Hypothalamus (tissue), 51 donors: Measurements from ENCODE around the gene LAMTOR2.

Experiments
- DNase-seq, 51 donors: peaks; one replicate each; lab custom pipeline; 2025; lab: John Stamatoyannopoulos, UW

LAMTOR2 gene

DNA sequence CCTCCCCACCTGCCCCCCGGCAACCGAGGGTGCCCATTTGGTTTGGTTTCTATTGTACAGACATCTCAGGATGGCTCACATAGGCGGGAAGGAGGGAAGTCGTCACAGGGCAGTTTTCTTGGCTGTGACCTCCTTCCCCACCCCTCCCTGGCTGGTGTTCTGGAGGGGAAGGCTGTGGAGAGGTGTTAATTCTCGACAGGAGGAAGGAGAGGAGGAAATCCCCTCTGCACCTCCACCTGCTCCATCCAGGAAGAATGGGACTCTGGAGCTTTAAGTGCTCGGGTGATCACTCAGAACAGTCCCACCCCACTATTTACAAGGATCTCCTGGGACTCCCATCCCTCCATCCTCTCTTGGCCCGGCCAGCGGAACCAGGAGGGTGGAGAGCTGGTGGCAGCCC, 20.1 kb downstream of the LAMTOR2 start:
- no peak for DNase-seq

DNA sequence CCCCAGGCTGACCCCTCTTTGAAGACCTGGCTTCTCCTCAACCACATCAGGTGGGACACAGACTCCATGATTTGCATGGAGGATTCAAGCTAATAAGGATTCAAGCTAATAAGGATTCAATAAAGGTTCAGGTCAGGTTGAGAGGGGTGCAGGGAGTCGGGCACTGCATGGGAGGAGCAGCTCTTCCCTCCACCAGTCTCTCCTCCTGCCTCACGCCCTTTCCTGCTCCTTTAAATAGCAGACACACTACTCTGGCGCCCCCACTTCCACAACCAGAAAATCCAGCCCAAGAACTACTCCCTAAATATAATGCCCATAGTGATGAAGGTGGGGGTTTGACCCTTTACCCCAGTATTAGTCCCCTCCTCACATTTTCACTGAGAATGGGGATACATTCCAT, 20.6 kb downstream of the LAMTOR2 start:
- no peak for DNase-seq

GRCh38 chr1:156075775-156076204, 21.2 kb downstream of the LAMTOR2 start:
- DNase-seq: no peak

DNA sequence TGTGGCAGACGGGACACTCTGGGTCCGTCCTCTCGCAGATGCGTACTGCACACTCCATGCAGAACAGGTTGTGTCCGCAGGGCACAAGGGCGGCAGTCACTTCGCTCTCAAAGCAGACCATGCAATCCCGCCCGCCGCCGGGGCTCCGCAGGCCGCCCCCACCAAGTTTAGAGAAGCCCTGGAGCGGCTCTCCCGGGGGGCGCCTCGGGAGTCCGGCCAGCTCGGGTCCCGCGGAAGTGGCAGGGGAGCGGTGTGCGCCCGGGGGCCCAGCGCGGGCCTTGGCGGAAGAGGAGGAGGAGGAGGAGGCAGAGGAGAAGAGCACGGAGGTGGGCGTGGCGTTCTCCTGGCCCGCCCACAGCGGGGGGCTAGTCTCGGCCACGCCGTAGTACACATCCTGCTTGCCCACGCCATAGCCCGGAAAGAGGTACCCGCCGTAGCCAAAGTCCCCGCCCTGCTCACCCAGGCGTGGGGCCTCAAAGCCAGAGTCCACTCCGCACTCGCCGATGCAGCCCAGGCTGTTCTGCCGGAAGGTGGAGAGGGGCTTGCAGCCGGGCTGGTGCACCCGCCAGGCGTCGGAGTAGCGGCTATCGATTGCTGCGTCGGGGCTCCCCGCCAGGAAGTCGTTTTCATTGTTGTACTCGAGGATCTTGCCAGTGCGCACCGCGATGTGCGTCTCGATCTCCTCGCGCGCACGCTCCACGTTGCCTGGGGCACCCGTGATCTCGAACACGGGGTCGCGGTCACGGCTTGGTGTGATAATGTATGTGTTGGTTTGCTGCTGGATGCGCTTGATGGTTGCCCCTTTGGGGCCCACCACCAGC, 22.2 kb downstream of the LAMTOR2 start:
- peak in 6 of 51 donors; percentile 6 to 19 (median 12) for DNase-seq

- DNase-seq: no peak
These were observed 22.8 kb downstream of the LAMTOR2 start for GRCh38 chr1:156077430-156077760.

DNA sequence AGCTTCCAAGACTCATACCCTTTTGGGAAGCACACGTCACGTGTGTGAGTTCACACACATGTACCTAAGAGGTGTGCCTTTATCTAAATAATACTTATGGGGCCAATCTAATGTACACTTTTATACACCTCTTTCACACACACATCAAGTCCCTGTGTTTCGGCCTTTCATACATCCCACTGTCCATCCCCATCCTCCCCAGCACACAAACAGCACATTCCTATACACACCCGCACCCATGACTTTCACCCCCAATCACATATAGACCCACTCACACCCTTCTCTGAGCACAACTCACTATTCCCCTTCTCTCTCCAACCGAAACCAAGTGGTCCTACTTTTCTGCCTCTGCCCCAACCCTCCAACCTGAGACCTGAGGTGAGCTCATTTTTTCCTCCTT, 24.1 kb downstream of the LAMTOR2 start:
- no peak for DNase-seq

DNA sequence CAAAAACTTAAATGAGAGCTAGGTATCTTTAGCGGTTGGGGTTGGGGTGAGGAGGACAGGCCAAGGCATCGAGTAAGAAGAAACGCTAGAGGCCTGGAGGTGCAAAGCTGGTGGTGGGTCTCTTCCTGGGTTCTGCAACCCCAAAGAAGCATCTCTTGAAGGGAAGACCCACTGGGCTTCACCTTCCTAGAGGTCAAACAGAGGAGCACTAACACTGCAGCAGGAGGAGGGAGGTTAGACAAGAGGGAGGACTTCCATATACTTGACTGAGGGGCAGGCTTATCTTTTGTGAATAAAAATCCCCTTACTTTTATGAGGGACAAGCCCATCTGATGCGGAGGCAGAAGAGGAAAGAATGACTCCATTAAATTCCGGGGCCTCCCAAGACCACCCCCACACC, 25.2 kb downstream of the LAMTOR2 start:
- no peak for DNase-seq

DNA sequence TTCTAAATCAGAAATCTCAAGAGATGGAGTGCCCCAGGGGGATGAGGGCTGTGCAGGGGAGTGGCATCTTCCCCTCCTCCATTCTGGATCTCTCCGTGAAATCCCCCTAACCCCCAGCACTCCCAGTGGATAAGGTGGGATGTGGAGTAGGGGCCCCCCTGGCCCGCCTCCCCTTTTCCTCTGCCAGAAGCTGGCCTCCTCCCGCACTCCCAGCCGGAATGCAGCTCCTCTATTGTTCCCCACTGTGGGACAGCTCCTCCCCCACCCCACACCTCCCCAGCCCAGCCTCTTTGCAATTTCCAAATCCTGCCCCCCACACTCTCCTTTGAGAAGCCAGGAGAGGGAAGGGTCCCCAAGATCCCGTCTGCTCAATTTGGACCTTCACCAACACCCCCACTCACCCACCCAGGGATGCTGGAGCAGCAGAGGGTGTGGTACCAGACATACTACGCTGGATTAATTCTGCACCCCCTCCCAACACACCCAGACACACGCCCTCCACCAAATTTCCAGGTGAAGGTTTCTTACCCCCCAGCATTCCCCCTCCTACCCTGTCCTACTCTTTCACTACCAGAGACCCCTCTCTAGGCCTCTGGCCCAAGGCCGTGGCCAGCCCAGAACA, 25.8 kb downstream of the LAMTOR2 start:
- no peak for DNase-seq

- no peak for DNase-seq
These were observed 26.2 kb downstream of the LAMTOR2 start for GRCh38 chr1:156080863-156081179.

DNA sequence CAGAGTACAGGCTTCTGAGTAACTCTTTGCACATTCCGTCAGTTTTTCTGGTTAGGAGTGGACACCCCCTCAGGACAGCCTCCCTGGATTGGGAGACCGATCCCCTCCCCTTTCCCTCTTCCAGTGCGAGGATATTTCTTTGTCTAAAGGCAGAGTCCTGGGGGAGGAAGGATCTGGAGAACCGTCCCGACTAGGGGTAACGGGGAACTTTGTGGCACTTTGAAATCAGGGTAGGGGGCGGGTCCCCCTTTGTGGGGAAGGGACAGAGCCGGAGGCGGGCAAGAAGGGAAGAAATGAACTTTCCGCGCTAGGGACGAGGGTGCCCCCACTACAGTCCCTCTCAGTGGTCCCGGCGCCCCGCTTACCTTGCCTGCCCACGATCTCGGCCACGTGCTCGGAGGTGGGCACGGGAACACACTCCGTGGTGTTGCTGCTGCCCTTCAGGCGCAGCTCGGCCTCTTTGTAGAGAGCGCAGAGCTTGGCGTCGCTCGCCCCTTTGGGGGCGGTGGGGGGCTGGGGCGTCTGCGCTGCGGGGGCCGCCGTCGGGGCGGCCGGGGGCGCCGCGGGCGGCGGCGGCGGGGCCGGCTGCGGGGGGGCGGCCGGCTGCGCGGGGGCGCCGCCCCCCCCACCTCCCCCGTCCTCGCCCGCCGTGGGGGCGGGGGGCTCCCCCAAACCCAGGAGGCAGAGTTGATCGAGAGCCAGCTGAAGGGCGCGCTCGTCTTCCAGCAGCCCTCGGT, 26.8 kb downstream of the LAMTOR2 start:
- DNase-seq: no peak

GRCh38 chr1:156081917-156082308, 27.3 kb downstream of the LAMTOR2 start:
- DNase-seq: no peak

DNA sequence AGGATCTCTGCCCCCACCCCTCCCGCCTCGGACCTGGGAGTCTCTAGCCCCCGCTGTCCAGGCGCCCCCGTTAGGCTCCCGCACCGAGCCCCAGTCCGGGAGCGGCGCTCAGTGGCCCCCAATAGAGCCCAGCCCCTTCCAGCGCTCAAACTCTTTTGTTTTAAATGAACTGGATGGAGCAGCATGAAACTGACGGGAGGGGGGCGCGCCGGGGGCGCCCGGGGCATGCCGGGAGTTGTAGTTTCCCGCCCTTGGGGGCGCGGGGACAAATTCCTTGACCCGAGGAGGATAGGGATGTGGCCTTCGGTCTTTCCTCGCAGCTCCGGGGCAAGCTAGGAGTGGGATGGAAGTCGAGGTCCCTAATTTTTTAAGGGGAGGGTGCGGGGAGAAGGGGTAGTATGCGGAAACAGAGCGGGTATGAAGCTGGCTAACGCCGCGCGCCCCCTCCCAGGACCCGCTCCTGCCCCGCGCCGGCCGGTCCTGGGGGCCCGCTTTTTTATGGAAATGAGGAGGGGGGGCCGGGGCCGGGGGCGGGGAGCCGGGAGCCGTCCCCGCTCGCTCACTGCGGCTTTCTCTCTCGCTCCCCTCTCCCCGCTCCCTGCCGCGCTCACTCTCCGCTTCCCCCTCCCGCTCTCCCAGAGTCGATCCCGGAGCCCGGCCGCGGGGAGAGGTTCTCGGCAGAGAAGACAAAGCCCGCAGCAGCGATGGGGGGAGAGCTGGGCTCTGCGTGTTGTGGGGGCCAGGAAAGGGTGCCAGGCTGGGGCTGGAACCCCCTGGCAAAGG, 27.9 kb downstream of the LAMTOR2 start, which contains the start of gene MEX3A:
Gene MEX3A, minus strand, starts transcription at position 157 of the 783 bp plus-strand sequence. CDS start 467 bp downstream, outside the sequence.
- peak in 48 of 51 donors; percentile 28 to 84 (median 62) for DNase-seq

DNA sequence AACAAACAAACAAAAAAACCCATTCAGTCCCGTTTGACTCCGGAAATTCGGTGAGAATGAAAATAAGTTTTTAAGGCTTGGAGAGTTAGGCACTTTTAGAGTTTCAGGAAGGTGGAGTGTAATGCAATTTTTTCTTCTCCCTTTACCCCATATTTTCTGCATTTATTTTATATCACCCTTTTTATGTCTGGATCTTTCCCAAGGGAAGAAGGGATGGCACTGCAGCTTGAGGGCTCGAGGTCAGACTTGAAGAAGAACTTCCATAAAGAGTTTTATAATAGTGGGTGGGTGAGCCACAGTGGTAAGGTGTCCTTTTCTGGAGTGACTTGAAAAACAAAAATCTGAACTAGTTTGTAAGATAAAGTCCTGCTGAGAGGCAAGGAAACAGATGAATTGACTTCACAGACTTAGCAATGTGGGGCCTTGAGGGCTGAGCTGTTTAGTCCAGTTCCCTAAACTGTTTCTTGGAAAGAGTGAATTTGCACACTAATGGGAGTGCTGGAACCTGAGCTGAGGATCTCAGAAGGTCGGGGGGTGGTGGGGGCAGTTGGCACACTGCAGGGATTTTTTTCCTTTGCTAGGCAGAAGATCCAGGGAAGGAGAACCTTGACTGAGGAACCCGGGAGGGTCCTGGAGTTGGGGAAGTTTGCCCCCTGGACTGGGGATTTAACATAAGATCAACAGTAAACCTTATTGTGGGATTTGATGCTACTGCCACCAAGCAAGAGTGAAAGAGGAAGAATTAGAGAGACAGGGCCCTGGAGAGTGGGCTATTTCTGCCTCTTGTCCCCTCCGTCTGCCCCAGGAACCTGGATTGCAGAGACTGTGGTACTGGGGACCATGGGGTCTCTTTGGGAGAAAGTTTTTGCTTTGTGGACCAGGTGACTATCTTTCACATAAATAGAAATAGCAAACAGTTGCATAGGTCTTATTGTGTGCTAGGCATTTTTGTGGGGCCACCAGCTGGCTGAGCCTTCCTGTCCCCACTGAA, 29.5 kb downstream of the LAMTOR2 start:
- DNase-seq: no peak

GRCh38 chr1:156086256-156086662, 31.7 kb downstream of the LAMTOR2 start:
- DNase-seq: no peak

DNA sequence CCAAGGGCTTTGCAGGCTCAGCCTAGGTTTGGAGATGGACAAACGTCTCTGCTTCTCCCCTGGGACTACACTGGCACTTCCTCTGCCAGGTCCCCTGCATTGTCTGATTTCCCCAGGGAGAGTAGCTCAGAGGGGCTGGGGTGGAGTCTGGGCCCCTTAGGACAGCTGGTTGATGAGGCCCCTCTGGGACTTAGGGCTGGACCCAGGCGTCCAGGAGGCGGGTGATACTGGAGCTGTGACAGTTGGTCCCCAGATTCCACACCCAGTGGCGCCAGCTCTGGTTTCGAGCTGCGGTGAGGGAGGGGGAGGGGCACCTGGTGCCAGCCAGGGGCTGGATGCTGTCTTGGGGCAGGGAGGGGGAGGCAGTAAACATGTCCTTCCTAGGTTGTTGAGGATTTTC, 35.1 kb downstream of the LAMTOR2 start:
- no peak for DNase-seq

DNA sequence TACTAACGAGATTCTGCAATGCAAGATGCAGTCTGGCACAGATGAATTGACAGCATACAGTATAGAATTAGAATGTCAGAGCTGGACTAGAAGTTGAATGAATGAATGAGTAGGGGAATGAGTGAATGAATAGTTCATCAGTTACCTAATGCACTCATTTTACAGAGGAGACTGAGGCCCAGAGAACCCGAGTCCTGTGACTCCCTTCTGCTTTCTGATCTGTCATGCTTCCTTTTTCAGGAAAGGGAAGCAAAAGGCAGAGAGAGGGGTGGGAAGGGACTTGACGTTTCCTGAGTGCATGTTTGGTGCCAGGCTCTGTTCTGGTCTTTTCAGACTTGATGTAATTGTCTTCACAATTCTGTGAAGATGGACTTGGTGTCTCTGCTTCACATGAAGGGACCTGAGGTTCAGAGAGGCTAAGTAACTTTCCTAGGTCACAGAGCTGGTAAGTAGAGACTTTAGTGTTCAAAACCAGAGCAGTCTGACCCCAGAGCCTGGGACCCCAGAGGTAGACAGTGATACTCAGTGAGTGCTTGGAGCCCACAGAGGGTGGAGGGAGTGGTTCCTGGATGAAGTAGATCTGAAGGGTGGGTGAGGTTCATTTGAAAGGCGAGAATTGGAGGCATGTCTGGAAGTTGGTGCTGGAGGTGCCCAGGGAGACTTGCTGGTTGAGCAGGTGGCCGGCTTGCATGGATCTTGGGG, 35.7 kb downstream of the LAMTOR2 start:
- DNase-seq: peak in 3 of 51 donors; percentile 9 to 13 (median 10)

GRCh38 chr1:156090840-156091188, 36.2 kb downstream of the LAMTOR2 start:
- DNase-seq: peak in 49 of 51 donors; percentile 16 to 89 (median 66)

- DNase-seq: no peak
These were observed 37.0 kb downstream of the LAMTOR2 start for GRCh38 chr1:156091610-156092009.

DNA sequence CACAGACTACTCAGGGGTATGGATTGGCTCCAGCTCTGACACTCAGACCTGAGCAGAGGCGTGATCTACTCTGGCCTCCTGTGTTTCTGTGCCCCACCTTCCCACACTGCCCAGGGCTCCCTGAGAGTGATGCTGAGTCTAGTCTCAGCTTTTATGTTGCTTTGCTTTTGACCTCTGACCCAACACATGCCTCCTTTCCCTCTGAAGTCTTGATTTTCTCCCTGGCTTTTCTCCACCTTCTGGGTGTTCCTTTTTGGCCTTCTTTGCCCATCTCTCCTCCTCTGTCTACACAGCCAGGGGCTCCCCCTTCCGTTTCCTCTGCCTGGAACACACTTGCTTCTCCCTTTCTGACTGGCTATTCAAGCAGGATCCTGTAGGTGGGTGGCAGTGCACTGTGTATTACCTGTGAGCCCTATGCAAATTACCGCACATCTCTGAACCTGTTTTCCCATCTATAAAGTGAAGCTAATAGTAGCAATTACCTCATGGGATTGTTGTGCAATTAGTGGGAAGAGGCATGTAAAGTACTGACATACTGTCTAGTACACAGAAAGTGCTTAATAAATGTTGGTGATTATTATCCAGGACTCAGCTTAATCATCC, 41.4 kb downstream of the LAMTOR2 start:
- DNase-seq: no peak
